ENCODE results near the gene ERC2. TPM values are rescaled to one million over a fixed set of nuclear protein-coding genes. Genes with fewer than 3 reads are reported as not detected.

Gene ERC2
- polyA plus RNA-seq, 1 experiment = 0.07 TPM

GRCh38 chr3:55518451-55518850, 949.8 kb downstream of the ERC2 start:
- no peak for DNase-seq (ENCODE audit: low read depth, low spot score)
- CTCF ChIA-PET = no interaction called here
- no peak overlapping the region for H3K27ac ChIP-seq (ENCODE audit: low read depth, low read length)
- no peaks in the 10 kb centered on the region for H3K9me3 ChIP-seq (ENCODE audit: control insufficient read depth, insufficient read depth, low read length)
- POLR2A ChIA-PET = no interaction called here
- H3K4me3 ChIP-seq (ENCODE audit: low read depth, low read length) = no peak overlapping the region
- peaks cover 4% of the 10 kb centered on the region for H3K27me3 ChIP-seq (ENCODE audit: control insufficient read depth, insufficient read depth, low read length)
- no peak for TF ChIP-seq CTCF (IDR thresholded peaks at IDR 0.05; ENCODE audit: low read depth, low read length)

GRCh38 chr3:55516392-55517030, 951.8 kb downstream of the ERC2 start:
- POLR2A ChIA-PET = no interaction called here
- no peaks in the 10 kb centered on the region for H3K9me3 ChIP-seq (ENCODE audit: control insufficient read depth, insufficient read depth, low read length)
- no peak overlapping the region for H3K4me3 ChIP-seq (ENCODE audit: low read depth, low read length)
- DNase-seq (ENCODE audit: low read depth, low spot score) = no peak
- TF ChIP-seq CTCF (IDR thresholded peaks at IDR 0.05; ENCODE audit: low read depth, low read length) = no peak
- CTCF ChIA-PET = no interaction called here
- no peak overlapping the region for H3K27ac ChIP-seq (ENCODE audit: low read depth, low read length)
- no peaks in the 10 kb centered on the region for H3K27me3 ChIP-seq (ENCODE audit: control insufficient read depth, insufficient read depth, low read length)

GRCh38 chr3:55515550-55516246, 952.6 kb downstream of the ERC2 start:
- no peak for DNase-seq (ENCODE audit: low read depth, low spot score)
- CTCF ChIA-PET = interaction anchor here (0.5 to 0.6 kb wide), 3 partner anchors 8 to 570 kb away, joined by 3 to 14 read pairs (median 9); no protein-coding TSS in a partner anchor
- no peak for TF ChIP-seq CTCF (IDR thresholded peaks at IDR 0.05; ENCODE audit: low read depth, low read length)

GRCh38 chr3:55514962-55515361, 953.3 kb downstream of the ERC2 start:
- H3K27ac ChIP-seq (ENCODE audit: low read depth, low read length) = no peak overlapping the region
- H3K4me3 ChIP-seq (ENCODE audit: low read depth, low read length) = no peak overlapping the region
- ChIA-PET CTCF (interaction anchor here (0.6 to 1.0 kb wide), 2 partner anchors 11 to 569 kb away, joined by 3 to 4 read pairs; no protein-coding TSS in a partner anchor), POLR2A (no interaction called here)
- H3K9me3 ChIP-seq (ENCODE audit: control insufficient read depth, insufficient read depth, low read length) = no peaks in the 10 kb centered on the region
- H3K27me3 ChIP-seq (ENCODE audit: control insufficient read depth, insufficient read depth, low read length) = no peaks in the 10 kb centered on the region
- no peak for DNase-seq (ENCODE audit: low read depth, low spot score)
- TF ChIP-seq CTCF (IDR thresholded peaks at IDR 0.05; ENCODE audit: low read depth, low read length) = no peak

More at GRCh38 chr3:55515550-55516246, 952.6 kb downstream of the ERC2 start:
- H3K4me3 ChIP-seq (ENCODE audit: low read depth, low read length) = no peak overlapping the region
- no peaks in the 10 kb centered on the region for H3K9me3 ChIP-seq (ENCODE audit: control insufficient read depth, insufficient read depth, low read length)
- H3K27ac ChIP-seq (ENCODE audit: low read depth, low read length) = no peak overlapping the region
- POLR2A ChIA-PET = no interaction called here
- no peaks in the 10 kb centered on the region for H3K27me3 ChIP-seq (ENCODE audit: control insufficient read depth, insufficient read depth, low read length)
